T-helper 22 cell (primary cell): ENCODE measurements around the gene FAM170B.

Source experiments
- DNase-seq: peaks from one replicate; pipeline ENCODE4 v3.0.0-alpha.2; 2020; ENCODE audit warnings: low read depth

The FAM170B gene

DNA sequence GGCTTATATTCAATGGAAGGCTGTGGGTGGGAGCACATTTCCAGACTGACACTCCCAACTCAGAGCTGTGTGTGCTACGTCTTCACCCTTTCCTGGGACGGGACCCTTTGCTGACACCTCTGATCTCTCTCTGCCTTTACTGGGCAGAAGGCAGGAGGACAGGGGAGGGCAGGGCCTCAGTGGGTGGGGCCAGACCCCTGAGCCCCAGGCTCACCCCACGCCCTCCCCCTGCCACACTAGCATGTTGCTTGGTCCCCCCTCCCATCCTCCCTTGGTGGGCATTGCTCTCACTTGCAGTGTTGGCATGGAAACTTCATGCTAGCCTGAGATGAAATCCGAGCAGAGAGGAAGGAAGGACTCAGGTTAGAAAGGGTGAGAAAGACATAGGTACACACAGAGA, 36.0 kb upstream of the FAM170B start:
- DNase-seq: no peak

DNA sequence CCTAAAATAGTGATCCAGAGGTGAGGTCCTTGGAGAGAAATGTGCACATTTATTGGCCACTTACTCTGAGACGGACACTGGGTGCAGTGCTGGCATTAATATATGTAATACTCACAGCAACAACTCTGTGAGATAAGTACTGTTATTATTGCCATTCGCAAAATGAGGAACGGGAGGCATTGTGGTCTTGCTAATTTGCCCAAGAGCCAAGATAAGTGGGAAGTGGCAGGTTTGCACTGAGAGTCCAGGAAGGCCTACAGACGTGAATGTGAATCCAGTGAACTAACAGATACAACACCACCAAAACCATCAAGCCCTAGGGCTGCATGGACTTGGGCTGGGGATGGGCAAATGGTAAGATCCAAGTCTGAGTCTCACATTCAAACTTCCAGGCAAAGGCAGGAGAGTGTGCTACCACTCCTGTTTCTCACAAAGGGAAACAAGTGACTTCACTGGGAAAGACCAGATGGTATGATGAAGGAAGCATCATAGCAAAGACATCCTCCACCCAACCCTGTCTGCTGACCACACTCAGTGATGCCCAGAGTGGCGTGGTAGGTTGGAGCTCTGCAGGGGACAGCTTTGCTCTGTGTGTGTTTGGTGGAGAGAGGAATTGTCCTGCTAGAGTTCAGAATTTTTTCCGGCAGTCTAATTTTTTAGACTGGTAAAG, 35.1 kb upstream of the FAM170B start:
- DNase-seq: no peak

DNA sequence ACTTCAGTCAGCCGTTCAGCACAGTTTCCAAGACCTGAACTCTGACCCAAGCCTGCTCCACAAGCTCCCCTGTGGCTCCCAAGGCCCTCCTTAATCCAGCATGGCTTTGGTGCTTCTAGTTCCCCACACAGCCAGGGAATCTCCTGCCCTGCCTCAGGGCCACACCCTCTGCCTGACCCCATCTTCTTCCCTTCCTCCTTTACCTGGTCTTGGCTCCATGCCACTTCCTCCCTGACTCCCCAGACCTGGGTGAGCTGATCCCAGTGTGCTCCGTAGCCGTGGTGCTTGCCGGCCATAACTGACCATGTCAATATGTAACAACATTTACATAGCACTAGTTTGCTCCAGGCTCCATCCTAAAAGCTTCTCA, 34.3 kb upstream of the FAM170B start:
- DNase-seq: no peak

DNA sequence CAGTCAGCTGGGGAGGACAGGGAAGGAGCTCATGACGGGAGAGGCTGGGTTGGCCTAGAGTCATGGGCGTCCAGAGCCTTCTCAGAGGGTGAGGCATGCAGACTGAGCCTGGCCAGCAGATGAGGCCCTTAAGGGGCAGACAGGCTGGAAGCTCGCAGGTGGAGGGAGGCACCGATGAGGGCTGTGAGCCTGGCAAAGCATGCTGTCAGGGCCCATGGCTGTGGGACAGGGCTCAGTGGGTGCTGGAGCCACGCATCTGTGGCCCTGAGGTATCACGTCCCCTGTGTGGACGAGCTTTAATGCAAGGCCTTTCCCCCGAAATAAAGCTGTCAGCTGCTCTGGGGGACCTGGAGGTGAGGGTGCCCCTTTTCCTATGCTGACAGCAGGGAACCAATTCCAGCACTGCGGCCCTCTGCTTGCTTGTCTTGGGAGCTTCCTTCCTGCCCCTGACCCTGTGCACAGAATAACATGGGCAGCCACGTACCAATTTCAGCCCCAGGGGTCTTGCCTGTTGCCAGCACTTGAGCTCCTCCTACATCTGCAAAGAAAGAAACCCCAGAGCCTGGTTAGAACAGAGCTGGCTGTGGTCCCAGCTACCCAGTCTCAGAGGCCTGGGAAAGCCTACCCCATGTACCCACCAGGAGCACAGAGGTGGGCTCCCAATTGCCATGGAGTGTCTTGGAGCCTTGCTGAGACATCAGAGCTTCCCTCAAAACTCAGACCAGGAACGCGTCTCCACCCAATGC, 33.8 kb upstream of the FAM170B start:
- DNase-seq: no peak

DNA sequence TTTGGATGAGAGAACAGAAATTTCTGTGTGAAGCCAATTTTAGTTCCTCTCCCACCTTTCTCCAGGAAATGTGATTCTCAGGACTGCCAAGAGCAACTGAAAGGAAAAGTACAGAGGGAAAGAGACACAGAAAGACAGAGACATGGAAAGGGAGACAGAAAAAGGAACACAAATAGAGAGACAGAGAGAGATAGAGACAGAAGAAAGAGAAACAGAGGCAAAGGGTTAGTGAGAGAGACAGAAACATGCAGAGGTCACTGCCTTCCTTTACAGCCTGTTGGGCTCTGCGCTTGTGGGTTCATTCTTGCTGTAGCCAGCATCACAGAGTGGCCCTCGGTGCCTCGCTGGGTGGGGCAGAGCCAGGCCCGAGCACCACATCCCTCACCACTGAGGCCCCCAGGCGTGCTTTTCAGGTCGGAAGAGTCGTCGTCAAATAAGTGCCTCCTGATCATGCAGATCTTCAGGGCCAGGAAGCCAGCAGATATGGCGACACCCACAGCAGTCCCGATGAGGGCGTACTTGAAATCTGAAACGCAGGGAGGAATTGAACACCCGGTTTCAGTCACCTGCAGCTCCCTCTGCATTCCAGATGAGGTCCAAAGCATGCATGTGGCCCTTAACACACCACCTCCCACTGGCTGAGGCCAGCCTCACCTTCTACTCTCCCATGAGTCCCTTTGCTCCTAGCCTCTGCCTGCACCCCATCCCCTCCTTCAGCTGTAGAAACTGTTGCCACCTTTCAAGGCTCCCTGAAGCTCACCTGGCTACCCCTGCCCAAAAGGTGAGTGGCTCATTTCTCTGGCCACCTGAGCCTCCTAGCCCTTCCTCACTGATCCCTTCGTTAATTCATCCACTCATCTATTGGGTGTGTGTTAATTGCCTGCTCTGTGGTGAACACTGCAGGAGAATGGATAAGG, 32.9 kb upstream of the FAM170B start:
- no peak for DNase-seq

DNA sequence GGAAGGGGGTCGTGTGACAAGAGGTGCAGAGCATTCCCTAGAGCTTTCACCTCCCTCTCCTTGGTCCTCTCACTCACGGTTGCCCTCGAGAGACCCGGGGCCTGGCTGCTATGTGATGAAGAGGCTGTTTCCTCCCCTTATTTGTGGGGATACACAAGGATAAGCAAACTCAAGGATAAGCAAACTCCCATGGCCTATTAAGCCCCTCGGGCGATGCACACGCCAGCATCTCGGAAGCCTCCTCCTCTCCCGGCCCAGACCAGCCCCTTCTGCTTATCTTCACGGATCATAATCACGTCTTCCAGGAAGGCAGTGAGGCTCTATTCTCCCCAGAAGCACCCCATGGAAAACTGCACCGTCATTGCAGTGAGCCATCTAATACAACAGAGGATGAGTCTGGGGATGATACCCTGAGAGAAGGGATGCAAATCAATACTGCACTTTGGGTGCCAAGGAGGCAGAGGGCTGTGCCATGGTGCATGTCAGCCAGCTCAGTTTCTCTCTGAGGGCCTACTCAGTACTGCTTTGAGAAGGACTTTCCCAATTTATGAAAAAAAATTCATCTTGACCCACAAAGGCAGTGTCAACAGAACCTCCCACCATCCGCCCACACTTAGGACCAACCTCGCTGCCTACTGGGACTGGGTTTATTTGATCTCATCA, 32.1 kb upstream of the FAM170B start:
- no peak for DNase-seq

DNA sequence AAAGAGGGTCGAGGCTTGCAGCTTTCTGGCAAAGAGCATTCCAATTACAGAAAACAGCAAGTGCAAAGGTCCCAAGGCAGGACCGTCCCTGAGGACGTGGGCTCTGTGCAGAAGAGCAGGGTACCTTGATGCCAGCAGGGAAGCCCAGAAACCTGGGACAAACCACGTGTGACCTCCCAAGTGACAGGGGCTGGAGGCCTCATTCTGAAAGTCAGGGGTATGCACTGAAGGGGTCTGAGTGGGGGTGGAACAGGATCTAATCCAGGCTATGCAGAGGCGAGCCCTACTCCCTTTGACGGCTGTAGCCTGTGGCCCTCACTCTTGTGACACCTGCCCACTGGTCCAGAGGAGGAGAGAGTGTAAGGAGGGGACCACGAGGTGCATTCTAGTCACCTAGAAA, 31.4 kb upstream of the FAM170B start:
- no peak for DNase-seq

DNA sequence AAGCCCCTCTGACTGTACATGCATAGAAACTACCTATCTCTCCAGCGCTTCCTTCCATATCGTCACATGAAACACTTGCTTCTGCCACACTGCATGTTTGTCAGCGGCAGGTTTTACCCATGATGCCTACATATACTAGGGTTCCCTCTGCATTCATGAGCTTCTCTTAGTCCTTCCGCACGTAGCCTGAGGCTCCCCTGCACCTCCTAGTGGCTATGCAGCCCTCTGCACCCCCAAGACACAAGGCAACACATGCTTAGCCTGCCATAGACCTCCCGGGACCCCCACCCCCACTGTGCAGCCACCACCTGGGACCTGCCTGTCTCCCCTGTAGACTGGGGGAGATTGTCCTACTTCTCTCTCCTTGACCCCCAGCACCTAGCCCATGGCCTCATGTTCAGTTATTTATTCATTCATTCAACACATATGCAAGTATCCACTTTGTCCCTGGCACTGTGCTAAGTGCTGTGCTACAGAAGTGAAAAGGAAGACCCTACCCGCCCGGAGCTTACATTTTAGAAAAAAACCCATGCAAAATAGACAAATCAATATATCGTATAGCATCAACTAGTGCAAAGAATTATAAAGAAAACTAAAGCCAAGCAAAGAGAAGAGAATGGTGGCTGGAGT, 30.9 kb upstream of the FAM170B start:
- DNase-seq: no peak

DNA sequence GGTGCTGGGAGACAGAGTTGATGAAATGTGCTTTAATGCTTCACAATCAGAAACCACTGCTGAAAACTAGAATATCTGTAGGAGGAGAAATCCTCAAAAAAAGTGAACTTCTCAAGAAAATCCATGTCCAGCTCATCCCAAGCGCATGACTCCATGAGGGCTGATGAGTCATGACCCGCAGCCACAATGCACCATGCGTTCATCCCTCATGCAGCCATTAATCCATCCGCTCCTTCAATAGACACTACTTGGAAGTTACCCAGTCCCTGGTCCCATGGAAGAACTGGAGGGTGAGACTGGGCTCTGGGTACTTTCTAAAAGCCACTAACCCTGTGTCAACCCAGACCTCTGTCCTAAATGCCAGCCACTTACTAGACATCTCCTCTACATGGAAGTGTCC, 29.9 kb upstream of the FAM170B start:
- no peak for DNase-seq

DNA sequence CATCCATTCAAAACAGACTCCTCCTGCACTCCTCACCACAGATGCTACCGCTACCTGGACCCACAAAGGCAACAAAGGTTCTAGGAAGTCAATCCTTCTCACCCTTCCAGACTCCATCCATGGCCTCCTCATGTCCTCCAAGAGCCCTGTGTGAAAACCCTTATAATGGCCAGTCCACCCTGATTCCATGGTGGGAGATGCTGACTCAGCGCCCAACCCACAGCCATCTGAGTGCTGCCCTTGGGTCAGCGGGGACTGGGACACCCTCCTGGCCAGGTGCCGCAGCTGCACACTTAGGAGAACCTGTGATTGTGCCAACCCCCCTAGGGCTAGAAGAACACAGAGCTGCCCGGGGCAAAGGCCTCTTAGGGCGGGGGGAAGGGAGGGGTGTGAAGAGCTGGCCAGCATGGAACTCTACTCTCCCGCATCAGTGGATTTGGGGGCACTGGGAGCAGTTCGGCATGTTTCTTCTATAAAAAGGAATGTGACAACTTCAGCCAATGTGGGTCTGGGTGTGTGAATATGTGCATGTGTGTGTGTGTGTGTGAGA, 29.0 kb upstream of the FAM170B start:
- DNase-seq: no peak

DNA sequence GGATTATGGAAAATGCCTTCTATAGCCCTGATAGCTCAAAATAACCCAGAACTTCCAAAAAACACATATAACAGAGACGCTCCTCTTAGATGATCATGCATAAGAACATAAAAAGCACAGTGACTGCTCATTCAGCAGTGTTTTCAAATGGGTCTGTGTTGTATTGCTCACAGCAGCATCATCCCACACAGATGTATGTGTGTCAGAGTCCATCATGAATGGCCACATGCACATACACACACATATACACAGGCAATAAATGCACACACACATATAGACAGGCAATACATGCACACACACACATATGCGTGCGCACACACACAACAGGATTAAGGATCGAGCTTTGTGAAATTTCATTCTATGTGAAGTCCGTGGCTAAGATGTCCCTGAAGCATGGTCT, 28.2 kb upstream of the FAM170B start:
- DNase-seq: no peak

DNA sequence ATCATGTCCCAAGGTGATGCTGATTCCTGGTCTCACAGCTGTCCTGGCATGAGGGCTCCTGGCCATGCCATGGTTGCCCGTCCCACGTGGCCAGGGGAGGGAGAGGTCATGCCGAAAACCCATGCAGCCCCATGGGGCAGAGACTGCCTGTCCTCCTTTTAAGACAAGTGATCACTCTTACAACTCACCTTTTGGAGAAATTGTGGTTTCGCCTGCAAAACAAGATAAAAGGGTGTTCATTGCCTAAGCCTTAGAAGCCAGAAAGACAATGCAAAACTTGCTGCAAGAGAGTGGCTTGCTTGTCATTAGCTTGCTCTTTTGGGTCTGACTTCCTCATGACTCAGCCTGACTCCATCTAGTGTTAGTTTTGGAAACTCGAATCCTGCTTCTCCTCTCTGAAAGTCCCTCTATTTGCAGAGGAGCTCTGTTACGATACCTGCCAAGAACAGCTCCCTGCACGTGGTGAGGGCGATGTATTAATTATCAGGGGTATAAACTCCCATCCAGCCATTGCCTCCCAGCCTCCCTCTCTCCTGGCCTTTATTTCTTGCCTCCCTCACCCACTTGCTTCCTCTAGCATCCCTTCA, 27.7 kb upstream of the FAM170B start:
- no peak for DNase-seq

DNA sequence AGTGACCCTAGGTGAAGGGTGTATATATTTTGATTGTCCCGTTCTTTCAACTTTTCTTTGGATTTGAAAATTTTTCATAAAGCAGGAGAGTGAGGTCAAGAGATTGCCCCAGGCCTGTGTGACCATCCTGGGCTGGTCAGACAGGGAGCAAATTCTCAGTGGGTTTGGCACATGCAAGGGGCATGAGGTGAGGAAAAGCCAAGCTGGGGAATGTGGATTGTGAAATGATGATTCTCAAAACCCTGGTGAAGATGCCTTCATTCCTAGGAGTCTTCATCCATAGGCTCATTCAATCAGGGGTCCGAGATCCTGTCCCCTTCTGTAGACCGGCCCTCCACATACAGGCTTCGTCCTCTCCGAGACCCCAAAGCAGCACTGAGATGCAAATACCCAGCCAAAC, 27.0 kb upstream of the FAM170B start:
- DNase-seq: no peak

DNA sequence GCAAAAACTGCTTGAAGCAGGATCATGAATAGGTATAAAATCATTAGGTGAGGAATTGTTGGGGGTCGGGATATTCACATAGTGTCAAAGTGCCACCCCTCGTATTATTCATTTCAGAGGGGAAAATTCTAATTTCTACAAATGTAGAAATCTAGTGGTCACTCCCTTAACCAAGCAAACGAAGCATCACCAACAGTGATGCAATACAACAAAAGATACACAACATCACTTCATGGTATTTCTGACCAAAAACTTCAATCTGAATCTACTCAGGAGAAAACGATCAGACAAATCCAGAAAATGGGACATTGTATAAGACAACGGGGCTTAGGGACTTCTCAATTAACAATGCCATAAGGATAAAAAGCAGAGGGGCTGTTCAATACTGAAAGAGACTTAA, 26.3 kb upstream of the FAM170B start:
- DNase-seq: no peak

DNA sequence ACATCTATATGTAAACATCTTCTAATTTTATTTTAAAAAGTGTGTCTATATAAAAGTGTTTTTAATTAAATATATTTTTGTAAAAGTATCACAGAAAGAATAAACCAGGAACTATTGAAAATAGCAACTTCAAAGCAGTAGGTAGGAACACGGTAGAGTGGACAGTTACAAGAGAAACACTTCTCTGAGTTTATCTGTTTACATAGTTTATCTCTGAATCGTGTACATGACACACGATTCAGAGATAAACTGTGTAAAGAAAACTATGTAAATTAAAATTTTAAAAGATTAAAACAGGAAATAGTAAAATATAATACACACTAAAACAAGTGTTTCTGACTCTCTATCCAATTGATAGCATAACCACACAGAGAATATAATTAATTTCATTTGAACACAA, 25.1 kb upstream of the FAM170B start:
- no peak for DNase-seq

DNA sequence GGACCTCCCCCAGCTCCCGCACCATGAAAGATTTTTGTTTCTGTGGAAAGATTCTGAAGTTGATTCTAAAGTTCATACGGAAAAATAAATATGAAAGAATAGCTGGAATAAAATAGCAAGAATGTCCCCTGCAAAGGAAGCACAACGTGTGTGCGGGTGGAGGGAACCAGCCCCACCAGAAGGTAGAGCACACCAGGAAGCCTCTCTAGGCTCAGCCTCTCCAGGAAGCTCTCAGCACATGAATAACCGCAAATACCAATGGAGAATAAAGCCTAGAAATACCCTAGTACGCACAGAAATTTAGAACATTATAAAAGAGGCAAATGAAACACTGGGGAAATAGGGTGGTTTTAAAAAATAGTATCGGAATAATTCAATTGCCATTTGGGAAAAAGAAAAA, 24.6 kb upstream of the FAM170B start:
- DNase-seq: no peak

DNA sequence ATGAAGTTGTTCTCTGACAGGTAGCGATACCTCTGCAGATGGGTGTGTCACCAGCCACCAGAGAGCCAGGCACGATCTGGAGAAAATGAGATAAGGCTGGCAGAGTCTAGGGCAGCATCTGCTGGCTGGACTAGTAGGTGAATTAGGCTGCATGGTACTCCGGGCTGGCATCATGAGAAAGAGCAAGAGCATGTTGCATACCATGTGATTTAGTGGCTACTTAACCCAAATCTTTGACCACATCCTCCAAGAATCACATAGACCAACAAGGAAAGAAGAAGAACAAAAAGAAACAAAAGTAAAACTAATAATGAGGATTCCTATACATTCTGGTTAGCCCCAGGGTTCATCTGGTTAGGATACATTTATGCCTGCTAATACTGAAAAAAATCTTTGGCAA, 23.4 kb upstream of the FAM170B start:
- no peak for DNase-seq

DNA sequence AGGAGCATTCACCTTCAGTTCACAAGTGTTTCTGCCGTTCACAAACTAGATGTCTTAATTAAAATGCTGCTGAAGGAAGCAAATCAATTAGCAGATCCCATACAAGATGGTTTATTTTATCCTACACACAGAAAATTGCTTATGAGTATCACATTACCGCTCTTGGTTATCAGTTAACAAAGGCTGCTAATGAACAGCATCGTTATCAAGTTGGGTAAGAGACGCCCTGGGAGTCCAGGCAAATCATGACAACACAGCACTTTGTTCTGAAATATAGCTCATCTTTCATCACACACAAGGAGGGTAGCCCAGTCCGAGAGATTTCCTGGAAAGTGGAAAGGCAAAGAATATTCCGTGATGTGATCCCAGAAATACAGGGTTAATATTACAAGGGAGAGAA, 20.8 kb upstream of the FAM170B start:
- no peak for DNase-seq

DNA sequence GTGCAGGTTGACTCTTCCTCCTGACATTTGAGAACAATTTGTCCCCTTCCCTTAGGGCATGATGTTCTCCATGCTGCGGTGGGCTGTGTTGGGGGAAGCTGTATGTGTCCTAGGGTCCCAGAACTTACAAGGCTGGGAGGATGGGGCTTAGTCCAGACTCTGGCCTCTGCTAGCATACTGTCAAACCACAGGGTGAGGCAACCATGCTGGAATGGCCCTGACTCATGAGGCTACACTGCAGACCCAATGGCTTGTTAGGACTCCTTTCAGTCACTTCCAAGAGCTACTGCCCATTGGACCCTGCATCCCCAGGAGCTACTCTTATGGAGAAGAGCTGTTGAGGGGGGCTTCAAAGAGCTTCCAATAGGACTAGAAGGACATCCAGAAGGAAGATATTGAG, 20.1 kb upstream of the FAM170B start:
- DNase-seq: no peak

DNA sequence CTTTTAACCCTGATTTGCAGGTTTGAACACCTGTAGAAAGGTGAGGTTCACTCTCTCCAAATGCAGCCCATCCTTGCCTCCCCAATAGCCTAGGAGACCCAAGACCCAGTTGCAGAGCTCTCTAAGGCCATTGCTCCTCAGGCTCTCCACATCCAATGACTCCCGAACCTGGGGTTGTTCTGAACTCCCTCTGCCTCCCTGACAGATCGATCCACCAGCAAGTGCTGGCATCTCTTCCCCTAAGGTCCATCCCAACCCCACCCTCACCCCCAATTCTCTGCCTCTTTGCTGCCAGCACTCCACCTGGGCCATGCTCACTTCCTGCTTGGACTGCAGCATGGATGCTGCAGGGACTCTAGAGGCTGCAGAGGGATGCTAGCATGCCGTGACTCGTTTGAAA, 19.3 kb upstream of the FAM170B start:
- DNase-seq: no peak

DNA sequence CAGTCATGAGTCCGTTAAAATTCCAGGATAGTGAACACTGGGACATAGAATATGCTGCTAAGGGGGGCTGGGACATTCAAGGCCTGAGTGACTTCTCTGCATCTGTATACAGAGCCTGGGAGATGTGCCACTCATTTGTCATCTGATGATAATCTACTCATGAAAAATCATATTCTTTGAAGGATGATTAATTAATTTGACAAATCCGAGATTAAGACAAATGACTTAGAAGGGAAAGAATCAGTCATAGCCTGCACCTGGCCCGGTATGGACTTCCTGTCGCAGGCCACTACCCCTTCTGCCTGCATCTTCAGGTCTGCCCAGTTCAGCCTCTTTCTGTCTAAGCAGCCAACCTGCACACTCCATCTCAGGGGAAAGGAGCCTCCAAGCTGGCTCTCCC, 18.8 kb upstream of the FAM170B start:
- no peak for DNase-seq
